WI38 (cell line): ENCODE results near the gene KANK4.

ENCODE experiments used
- H3K4me3 ChIP-seq: 2 replicates; pipeline ENCODE4 v1.5.1; 2011; ENCODE audit warnings: low read depth, mild to moderate bottlenecking, control low read depth, low read length
- CTCF ChIP-seq: IDR thresholded peaks from 2 replicates; pipeline ENCODE4 v1.5.1; 2012; ENCODE audit warnings: low read depth, mild to moderate bottlenecking, control low read depth, low read length

KANK4 gene

DNA sequence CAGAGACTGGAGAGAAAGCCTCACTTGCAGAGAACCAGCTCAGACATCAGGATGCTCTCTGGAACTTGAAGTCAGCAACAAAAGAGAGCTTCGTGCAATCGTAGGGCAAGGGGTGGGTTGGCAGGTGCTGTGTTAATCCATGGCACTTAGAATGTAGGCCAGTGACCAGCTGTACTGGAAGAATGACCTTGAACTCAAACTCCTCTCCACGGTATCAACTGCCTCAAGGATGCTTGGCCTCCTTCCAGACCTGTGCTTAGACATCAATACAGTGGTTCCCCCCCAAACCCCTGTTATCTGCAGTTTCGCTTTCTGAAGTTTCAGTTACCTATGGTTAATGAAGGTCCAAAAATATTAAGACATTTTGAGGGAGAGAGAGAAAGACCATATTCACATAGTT, 6.5 kb downstream of the KANK4 start:
- TF ChIP-seq CTCF: no peak

DNA sequence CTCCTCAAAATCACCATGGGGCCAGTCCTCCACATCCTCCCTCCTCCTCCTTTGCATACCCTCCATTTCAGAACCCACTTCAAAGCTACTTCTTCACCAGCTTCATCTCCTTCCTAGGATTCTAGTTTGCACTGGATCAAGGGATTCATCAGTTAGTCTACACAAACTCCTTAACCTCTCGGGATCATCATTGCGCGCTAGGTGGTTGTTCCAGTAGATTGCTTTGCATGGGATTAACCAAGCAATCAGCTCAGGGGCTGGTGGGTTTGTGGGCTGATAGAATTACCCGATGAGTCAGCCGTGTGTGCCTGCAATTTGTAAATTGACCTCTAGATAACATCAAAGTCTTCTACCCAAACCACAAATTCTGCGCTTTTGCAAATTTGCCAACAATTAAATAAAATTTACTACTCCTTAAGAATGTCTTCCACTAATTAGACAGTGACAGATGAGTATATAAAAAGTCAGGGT, 7.7 kb downstream of the KANK4 start:
- no peak overlapping the region for H3K4me3 ChIP-seq
- no peak for TF ChIP-seq CTCF

More for the DNA sequence above, 6.5 kb downstream of the KANK4 start:
- no peak overlapping the region for H3K4me3 ChIP-seq

- no peak overlapping the region for H3K4me3 ChIP-seq
- TF ChIP-seq CTCF: no peak
Observed at GRCh38 chr1:62309906-62310305, 9.3 kb downstream of the KANK4 start.

GRCh38 chr1:62308606-62309005, 10.6 kb downstream of the KANK4 start:
- no peak for TF ChIP-seq CTCF

GRCh38 chr1:62307895-62308492, 11.2 kb downstream of the KANK4 start:
- no peak for TF ChIP-seq CTCF
- no peak overlapping the region for H3K4me3 ChIP-seq

More at GRCh38 chr1:62308606-62309005, 10.6 kb downstream of the KANK4 start:
- no peak overlapping the region for H3K4me3 ChIP-seq

GRCh38 chr1:62307446-62307845, 11.8 kb downstream of the KANK4 start:
- TF ChIP-seq CTCF: no peak
- H3K4me3 ChIP-seq: no peak overlapping the region

- H3K4me3 ChIP-seq: no peak overlapping the region
- no peak for TF ChIP-seq CTCF
Observed at GRCh38 chr1:62306065-62306464, 13.2 kb downstream of the KANK4 start.
